HG02571 (cell line): ENCODE measurements around the gene PPP4R1.
A peak's percentile ranks its signal among the peaks of the same experiment; 100 is the strongest.
"Not testable (repeated sequence)": the region's sequence is repeated elsewhere in the genome, so short reads cannot be mapped to it uniquely, and the experiment has no call there.

Experiments used
- ATAC-seq: cut with Tn5 transposase; IDR thresholded peaks from one replicate; pipeline ENCODE4 v1.9.1; 2021; ENCODE audit warnings: mild to moderate bottlenecking, moderate library complexity; ENCODE audit not compliant: unreplicated experiment

The PPP4R1 gene, protein sequence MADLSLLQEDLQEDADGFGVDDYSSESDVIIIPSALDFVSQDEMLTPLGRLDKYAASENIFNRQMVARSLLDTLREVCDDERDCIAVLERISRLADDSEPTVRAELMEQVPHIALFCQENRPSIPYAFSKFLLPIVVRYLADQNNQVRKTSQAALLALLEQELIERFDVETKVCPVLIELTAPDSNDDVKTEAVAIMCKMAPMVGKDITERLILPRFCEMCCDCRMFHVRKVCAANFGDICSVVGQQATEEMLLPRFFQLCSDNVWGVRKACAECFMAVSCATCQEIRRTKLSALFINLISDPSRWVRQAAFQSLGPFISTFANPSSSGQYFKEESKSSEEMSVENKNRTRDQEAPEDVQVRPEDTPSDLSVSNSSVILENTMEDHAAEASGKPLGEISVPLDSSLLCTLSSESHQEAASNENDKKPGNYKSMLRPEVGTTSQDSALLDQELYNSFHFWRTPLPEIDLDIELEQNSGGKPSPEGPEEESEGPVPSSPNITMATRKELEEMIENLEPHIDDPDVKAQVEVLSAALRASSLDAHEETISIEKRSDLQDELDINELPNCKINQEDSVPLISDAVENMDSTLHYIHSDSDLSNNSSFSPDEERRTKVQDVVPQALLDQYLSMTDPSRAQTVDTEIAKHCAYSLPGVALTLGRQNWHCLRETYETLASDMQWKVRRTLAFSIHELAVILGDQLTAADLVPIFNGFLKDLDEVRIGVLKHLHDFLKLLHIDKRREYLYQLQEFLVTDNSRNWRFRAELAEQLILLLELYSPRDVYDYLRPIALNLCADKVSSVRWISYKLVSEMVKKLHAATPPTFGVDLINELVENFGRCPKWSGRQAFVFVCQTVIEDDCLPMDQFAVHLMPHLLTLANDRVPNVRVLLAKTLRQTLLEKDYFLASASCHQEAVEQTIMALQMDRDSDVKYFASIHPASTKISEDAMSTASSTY

DNA sequence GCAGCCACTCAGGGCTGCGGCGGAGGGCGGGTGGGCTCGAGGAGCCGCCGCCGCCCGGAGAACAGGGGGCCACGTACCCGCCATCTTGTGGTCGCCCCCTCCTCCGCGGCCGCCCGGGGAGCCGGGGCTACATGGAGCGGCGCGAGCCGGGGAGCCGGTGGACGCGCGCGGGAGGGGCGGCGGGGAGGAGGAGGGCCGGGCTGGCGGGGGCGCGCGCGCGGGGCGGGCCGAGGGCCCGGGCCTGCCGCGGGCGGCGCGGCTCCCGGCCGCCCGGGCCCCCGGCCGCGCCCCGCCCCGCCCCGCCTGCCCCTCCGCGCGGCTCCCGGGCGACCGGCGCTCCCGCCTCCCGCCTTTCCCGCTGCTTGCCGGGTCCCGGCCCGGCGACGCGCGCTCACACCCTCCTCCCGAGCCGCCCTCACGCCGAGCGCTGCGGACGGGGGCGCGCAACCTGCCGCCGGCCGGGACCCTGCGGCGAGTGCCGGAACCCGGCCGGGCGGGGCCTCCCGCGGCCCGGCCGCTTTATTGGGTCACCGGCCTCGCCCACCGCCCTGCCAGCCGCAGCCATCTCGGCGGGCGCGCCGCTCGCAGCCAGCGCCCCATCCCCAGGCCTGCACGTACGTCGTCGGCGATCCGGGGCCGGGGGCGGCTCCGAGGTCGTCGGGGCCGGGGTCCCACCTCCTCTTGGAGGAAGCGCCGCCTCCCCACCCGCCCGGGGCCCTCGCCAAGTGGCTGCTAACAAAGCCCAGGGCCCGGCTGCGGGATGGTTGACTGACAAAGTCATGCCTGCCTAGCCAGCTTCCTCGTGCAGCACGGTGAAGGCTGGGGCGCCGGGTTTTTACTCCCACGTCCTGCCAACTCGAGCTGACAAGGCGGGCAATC, at the start of gene PPP4R1:
TSS of gene PPP4R1 (minus strand) at position 159 of the 879 bp plus-strand sequence. CDS start at position 84, 75 bp downstream.
- ATAC-seq, result peak; percentile 63

DNA sequence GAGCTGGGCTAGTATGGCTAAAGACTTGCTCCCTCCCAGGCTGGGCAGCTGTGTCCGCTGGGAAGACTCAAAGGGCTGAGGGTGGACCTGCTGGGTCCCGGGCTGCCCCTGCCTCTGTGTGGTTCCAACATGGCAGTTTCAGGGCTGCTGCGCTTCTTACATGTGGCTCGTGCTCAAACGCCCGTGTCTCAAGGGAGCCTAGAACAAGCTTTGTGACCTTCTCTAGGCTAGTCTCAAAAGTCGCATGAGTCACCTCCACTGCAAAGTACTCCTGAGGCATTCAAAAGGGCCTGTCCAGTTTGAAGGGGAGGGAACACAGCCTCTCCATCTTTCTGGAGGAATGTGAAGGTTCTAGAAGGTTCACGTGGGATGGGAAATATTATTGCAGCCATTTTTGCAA, 49.0 kb upstream of the PPP4R1 start:
- ATAC-seq, result no peak

DNA sequence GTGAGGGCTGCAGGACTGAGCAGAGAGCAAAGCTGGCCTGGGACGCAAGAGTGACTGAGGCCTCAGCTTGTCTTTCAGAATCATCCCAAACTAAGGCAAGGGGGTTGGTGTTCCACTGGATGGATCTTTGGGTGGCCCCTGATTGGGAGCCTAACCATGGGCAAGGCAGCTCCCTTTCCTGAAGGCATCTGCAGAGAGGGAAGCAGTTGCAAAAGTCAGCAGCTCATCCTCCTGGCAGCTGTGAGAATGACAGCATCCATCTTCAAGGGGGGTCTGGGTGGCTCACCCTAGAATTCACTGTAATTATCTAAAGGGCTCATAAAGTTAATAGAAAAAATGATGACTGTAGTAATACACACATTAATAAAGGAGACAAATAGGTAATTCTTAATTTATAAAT, 47.2 kb upstream of the PPP4R1 start:
- no peak for ATAC-seq

DNA sequence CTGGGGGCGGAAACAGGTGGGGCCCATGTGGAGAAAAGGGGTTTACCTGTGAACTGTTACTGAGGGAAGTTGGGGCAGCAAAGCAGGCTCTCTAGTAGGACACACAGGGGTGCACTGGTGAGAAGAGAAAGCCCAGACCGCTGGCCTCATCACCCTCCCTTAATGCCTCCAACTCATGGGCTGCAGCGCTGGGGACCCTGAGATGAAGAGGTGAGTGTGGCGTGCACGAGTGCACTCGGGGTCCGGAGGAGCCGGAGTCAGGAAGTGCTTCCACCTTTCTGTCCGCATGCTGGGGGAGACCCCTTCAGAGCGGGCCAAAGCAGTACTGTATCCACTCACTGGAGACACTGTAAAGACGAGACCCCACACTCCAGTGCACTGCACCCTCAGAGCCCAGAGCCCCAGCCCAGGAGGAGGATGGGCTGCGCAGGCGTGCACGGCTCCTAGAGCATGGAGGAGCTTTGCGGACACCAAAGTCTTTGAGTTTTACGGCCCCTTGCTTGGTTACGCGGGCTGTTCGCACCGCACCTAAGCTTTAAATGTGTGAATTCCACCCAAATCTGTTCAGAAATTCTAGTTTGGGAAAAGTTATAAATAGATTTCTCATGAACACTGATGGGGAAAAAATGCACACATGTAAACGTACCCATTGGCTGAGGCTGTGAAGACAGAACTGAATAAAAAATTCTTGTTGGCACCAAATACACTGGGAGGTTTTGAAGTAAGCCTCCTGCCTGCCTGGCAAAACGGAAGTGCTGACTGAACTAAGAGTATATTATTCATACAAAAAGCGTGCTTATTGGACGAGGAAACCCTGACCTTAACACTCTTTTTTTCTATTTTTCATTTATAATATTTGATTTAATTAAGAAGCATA, 45.4 kb upstream of the PPP4R1 start:
- ATAC-seq, result no peak

DNA sequence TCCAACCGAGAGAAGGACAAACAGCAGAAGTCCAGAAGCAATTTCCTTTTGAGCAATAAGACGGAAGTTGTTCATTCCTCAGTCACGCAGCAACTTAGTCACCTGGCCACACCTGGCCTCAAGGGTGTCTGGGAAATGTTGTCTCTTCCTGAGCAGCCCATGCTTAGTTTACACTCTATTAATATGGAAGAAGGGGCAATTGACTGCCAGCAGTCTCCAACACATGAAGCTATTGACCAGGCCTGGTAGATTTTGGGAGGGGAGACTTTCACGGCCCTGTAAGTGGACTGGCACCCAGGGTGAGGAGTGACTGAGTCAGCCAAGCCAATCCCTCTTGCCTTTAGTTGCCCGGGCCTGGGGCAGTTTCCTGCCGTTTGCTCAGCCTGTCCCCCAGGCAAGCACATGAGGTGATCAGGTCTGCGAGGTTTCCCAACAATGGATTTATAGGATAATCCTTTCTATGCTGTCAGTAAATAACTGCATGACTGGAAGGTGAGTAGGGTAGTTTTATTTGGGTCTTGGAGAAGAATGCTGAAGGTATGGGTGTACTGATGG, 43.8 kb upstream of the PPP4R1 start:
- ATAC-seq, result no peak

DNA sequence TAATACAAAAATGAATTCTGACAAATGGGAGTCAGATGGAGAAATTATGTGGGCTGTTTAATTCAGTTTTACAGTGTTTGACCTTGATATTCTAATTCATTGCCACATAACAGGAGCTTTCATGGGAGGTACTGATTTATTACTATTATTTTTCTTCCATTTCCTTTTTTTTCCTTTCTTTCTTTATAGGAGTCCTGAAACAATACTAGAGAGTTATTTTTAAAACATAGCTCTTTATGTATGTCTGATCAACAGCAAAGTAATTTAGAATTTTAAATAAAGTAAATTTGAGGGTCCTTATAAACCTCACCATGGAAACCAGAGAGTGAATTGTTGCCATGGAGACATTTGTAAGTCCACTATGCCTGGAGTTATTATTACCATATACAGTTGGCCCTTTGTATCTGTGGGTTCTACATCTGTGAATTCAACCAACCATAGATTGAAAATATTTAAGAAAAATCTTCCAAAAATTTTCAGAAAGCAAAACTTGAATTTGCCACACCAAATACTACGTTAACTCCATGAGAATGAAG, 40.9 kb upstream of the PPP4R1 start:
- ATAC-seq, result no peak

DNA sequence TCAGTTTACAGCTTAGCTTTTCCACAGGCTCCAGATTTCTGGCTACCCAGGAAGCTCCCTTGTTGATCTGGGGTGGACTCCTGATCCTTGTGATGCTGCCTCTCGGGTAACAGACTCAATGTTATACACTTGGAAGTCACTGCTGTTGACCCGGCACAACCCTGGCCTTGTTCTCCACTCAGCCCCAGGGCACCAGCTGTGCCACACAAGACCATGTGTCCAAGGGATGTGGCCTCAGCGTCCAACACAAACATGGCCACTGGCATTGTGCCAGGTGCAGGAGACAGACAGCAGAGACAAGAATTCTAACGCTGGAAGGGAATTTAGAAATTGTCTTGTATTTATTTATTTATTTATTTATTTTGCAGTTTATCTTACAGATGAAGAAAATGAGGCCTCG, 39.0 kb upstream of the PPP4R1 start:
- no peak for ATAC-seq

DNA sequence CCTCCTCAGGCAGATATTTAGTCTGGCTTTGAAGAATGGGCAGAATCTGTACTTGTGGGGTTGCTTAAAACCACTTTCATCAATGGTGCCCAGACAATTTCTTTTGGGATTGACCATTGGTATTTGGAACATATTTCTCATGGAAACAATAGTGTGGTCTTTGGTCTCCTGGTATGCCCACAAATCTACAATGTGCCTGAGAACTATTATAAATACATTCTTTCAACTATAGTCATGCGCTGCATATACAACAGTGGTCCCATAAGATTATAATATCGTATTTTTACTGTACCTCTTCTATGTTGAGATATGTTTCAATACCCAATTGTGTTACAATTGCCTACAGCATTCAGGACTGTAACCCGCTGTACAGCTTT, 34.8 kb upstream of the PPP4R1 start:
- ATAC-seq, result no peak

DNA sequence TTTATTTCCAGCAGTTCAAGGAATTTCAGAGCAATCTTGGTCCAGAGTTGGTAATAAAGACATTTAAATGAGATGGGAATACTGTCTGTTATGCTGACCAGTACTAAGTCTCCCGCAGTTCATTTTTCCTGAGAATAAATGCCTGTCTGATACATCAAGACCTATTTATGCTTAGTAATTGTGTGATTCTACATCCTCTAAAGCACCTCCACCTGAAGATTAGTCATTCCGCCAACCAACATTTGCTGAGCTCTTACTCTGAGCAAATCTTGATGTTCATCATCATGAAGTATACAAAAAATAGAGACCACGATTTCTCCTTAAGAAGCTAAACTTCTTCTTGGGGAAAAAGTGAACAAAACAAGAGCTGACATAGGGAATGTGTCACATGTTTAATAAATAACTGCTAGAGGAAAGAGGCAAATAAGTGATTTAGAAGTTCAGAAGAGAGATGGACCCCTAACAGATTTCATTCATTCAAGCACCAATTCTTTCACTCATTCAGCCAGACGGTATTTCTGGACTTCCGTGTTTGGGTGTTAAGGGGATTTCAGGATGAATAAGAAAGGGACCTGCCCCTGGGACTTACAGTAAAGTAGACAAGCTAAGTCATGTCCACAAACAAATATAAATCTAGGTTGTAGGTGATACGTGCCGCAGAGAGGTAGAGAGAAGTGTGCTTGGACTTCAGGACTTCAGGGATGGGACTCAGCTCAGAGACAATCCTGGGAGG, 34.2 kb upstream of the PPP4R1 start:
- no peak for ATAC-seq

DNA sequence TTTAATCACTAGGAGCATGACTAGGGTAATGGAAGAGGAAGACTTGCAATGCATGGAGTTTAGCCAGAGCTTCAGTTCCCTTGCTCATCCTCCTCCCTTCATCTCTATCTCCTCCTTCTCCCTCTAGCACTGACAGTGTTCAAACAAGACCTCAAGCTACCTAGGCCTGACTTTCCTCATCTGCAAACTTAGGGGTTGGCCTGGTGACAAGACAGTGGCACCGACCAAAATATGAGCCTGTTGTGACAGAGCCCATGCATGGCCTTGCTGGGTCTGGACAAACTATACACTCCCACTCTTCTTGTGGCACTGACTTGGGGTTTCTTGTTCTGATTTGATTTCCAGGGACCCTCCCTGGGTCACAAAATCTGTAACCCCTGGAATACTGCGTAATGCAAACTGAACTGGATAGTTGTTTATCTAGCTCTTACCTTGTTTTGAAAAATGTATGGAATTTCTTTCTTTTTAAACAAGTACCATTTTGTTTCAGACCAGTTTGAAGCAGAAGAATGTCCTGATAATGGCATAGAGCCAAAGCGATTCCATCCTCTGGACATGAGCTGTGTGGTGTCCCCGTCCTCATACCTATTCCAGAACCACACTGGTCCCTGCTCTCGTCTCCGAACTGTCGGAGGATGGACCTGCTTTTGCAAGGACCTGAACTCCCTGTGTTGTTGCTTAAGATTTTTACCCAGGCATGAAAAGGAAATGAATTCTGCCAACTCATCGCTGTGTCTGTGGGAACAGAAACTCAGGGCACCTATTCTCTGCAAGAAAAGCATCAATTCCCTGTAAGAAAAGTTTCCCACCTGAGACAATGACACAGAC, 33.4 kb upstream of the PPP4R1 start:
- no peak for ATAC-seq

DNA sequence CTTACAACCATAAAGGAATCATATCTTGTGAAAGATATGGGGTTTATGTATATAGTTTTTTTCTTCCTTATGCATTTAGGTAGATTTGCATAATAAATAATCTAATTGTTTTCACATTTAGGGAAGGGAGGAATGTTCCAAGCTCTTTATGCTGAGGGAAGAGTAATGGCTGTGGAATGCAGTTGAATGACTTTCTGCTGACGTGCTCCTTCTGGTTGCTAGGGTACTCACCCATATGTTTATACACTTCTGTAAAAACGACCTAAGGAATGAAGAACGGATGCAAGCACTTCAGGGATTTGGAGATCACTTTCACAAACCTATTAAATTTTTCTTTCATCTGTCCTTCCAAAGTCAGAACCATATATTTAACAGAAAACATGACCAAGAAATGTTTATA, 29.2 kb upstream of the PPP4R1 start:
- ATAC-seq, result no peak

DNA sequence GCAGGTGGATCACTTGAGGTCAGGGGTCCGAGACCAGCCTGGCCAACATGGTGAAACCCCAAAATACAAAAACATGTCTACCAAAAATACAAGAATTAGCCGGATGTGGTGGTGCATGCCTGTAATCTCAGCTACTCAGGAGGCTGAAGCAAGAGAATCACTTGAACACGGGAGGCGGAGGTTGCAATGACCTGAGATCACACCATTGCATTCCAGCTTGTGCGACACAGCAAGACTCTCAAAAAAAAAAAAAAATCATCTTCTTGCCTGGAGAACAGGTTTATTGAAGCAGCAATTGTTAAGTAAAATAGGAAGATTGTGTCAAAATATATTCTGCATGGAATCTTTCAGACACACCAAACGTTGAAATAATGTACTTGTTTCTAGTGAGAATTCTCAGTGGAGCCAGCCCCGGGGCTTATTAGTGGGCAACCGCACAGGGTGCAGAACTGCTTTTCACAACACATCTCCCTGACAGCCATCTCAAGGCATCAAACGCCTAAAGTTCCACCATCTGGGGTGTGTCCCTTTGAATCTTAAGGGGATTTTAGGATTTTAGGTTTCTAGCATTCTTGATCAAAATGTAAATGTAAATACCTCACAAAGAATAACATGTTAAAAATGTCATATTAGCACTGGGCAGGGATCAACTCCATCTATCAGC, 28.6 kb upstream of the PPP4R1 start:
- ATAC-seq, result no peak

DNA sequence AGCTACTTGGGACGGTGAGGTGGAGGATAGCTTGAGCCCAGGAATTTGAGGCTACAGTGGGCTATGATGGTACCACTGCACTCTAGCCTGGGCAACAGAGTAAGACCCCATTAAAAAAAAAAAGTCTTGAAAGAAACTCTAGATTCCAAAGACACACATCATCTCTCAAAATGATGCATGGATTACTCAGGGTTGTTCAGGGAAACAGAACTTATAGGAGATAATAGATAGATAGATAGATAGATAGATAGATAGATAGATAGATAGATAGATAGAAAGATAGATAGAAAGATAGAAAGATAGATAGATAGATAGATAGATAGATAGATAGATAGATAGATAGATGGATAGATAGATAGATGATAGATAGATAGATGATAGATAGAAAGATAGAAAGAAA, 26.7 kb upstream of the PPP4R1 start:
- ATAC-seq, result not testable (repeated sequence)

DNA sequence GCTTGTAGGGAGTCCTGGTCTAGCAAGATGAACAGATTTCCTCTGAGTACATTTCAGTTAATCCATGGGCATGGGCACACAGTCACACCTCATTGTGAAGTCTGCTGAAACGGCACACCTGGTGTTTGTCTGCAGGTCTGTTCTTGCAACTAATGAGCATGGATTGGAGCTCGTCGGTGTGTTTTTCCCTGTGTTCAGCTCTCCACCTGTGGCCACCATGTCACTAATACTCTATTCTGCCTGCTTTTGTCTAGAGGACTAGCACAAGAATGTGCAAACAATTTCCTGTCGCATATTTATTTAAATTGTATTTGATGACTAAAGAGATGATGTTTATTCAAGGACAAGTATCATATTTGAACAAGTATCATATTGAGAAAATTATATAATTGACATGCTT, 24.5 kb upstream of the PPP4R1 start:
- ATAC-seq, result no peak

DNA sequence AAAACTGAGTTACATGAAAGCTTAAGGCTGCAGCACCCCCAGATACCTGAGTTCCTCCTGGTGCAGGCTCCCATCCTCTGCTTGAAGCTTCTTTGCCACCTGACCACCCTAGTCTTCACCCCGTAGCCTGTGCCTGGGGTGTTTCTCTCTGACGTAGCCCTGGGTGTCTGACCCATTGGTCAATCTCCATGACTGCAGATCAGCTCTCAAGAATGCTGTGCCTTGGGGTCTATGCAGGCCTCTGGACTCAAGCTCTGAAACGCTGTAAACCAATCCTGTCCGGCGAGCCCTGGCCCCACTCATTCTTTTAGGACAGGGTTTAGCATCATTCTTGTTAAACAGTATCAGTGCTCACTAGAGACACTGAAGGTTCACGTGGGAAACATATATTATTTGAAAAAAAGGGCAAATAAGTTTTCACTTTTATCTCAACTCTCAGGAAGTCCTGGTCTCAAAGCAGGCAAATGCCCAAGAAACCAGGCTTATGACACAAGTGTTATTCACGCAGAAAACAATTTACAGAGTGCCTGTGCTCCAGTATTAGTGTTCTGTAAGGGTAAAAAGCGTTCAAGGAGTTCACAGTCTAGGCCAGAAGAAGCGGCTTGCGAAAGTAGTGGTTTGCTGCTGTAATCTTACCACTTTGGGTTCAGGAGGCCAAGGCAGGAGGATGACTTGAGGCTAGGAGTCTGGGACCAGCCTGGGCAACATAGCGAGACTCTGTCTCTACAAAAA, 22.8 kb upstream of the PPP4R1 start:
- ATAC-seq, result no peak

DNA sequence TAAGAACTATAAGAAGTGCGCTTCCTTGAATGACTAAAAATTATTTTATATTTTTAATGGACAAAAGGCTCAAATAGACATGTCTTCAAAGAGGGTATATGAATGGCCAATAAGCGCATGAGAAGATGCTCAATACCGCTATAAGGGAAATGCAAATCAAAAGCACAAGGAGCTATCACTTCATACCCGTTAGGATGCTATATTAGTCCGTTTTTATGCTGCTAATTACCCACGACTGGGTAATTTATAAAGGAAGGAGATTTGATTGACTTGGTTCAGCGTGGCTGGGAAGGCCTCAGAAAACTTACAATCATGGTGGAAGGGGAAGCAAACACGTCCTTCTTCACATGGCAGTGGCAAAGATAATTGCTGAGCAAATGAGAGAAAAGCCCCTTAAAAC, 20.5 kb upstream of the PPP4R1 start:
- ATAC-seq, result no peak
